NCI-H1694 (cell line): ENCODE results near the gene TMEM200C.

Source experiments
- DNase-seq: peaks from one replicate; lab custom pipeline; 2025; lab: John Stamatoyannopoulos, UW

Gene TMEM200C

DNA sequence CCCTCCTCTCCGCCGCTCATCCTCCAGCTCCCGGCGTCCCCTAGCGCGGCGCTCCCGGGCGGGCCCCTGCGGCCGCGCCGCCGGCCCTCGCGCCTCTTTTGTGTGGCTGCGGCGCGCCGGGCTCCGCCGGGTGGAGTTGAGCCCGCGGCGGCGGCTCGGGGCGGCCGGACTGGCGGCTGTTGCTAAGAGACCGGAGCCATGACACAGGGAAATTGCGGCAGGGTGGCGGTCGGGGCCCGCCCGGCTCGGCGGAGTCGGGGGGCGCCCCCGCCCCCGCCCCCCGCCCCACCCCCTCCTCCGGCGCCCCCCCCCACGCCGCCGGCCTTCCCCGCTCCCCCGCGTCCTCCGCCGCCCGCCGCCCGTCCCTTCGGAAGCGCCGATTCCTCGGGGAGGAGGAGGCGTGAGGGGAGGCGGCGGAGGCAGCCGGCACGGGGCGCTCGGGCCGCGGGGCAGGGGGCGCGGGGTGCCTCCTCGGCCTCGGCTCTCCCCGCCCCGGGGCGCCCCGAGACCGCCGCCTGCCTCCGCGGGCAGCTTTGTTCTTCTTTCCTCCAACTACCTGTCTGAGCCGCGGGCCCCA, at the start of gene TMEM200C:
Gene TMEM200C (minus strand): TSS at position 224 of the 577 bp plus-strand sequence. CDS start 3,459 bp downstream, outside the sequence.
- DNase-seq, result no peak

DNA sequence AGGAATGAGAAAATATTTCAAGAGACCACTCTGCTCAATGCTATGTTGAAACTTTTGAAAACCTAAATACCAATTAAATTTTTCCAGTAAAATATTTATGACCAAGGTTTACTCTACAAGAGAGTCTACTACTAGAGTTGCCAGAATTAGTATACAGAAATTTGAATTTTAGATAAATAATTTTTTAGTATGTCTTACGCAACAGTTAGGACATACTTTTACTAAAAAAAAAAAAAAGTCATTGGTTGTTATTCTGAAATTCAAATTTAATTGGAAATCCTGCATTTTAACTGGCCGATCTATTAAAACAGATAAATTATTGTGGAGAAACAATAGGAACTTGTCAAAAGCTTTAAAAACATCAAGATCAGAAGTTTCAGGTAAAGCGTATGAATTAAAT, 49.1 kb upstream of the TMEM200C start:
- DNase-seq, result no peak

DNA sequence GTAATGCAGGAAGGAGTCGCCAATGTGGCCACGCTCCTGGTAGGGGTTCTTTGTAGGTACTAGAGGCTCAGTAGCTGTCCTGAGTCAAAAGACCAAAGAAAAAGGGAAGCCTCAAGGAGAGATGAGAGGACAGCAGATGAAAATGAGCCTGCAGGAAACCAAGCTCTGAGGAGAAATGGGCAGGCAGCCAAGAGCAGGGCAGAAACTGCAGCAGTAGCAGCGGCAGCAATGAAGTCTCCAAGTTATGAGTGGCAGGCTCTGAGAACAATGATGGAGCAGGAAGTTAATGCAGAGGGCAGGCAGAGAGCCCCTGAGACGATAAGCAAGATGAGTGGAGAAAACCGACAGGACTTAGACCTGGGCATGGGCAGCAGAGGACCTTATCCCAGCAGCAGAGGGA, 48.2 kb upstream of the TMEM200C start:
- peak; percentile 44 for DNase-seq

DNA sequence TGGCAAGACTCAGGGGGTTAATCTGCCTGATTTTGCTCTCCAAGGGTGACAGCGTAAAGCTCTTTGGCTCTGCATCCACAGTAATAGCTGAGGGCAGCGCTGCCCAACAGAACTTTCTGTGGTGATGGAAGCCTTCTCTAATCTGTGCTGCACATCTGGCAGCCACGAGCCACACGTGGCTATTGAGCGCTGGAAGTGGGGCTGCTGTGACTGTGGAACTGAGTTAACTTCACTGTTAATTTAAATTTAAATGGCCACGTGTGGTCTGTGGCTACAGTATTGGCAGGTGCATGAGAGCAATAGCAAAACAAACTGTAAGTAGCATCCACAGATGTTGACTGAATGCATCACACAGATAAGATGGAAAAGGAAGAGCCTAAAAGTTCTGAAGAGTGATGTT, 47.3 kb upstream of the TMEM200C start:
- no peak for DNase-seq

DNA sequence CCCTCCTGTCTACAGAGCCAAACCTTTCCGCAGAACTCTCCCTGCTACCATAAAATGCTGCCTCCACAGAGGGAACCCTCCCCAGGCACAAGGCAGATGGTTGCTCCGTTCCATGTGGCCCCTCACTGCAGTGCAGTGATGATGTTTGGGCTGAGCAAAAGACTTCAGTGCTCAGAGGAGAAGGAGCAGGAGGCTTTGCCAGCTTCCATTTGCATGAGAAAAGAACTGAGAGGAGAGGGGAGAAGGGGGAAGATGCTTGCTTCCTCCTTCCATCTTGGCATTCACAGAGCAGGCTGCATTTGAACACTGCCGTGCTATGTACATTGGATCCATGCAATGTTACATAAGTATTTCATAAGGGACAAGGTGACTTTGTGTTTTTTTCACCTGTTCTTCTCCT, 46.6 kb upstream of the TMEM200C start:
- no peak for DNase-seq

DNA sequence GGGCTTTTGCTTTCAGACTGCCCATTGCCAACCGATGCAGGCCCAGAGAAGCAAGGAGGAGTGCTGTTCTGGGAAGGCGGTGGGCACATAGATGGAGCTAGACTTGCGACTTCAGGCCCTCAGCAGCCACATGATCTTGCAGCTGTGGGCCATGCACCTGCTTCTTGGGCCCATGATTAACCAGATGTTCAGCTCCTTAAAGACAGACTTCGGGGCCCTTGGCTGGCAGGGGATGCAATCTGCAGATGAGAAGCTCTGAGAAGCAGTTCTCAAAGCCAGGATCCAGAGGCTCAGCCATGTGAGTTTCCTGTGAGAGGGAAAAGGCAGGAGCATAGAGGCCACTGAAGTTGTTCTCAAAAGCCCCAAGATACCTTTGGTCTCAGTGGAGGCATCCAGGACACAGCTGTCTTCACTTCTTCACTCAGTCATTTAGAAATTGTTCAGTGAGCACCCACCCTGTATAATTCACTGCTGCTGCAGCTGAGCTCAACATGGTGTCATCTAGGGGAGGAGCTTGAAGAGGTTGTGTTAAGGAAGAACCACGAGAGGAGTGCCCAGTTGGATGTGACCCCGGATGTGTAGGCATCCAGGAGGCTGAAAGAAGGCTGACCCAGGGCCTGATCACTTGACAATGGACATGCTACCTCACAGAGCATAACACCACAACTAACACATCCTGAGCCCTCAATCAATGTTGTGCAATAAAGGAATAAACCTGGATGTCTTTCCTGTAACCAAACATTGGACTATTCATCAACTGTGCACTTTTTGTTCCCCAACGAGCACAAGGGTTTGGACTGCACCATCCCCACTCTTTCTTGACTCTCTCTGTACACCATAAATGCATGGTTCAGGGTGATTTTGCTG, 44.7 kb upstream of the TMEM200C start:
- DNase-seq, result no peak

DNA sequence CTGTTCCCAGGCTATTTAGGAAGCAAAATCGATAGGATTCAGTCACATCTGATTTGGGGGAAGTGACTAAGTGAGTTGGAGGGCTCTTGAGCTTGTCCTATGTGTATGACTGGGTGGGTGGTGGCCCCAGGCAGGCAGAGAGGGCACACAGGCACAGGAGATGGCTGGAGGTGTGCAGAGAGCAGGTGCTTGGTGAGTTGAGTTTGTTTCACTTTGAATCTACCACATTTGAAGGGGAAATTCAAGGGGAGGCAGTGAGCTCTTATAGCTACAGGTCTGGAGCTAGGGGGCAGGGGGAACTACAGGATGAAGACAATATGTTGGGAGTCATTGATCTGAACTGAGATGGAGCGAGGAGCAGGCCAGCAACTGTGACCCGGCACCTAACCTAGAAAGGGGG, 42.5 kb upstream of the TMEM200C start:
- no peak for DNase-seq

DNA sequence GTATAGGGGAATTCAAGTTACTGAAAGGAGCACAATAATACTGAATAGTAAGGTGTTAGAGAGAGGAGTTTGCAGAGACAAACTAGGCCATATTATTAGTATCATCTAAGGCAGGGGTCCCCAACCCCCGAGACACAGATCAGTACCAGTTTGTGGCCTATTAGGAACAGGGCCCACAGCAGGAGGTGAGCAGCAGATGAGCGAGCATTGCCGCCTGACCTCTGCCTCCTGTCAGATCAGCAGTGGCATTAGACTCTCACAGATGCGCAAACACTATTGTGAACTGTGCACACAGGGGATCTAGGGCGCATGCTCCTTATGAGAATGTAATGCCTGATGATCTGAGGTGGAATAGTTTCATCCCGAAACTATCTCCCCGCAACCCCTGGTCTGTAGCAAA, 41.8 kb upstream of the TMEM200C start:
- no peak for DNase-seq

DNA sequence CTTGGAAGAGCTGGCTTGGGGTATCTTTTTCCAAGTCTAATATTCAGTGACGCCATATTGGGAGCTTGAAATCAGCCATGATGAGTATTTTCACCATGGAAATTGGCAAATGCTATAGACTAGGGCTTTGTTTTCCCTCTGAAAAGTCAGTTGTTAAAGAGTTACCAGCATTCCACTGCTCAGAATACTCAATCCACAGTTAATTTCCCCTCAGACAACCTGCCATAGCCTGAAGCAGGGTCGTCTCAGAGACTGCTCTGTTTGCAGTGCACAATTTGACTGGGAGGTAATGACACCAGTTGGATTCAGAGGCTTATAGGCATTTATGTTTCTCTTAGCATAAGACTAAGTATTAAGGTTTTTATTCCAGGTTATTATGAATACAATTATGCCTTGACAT, 35.5 kb upstream of the TMEM200C start:
- no peak for DNase-seq

DNA sequence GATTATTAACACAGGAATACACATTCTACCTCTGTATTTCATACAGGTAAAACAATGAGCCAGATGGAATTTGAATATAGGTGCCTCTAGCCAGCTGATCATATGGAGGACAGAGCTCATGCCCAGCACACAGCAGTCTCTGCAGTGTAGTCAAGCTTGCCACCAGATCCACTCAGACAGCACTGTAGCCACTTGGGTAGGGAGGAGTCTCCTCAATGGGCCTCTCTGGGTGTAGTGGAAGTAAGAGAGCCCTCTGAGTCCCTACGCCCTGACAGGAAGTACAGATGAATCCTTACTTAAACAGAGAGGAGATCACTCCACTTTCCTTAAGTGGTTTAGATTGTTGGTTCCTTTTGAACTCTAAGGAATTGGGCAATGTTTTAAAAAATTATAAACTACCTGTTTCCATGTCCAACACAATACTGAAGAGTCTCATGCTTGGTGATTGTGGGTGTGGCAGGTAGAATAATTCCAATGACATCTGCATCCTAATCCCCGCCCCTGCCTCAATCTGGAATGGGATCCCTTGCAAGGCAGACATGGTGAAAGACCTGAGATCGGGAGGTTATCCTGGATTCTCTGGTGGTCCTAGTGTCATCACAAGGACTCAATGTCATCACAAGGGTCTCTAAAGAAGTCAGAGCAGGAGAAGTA, 23.0 kb upstream of the TMEM200C start:
- no peak for DNase-seq

DNA sequence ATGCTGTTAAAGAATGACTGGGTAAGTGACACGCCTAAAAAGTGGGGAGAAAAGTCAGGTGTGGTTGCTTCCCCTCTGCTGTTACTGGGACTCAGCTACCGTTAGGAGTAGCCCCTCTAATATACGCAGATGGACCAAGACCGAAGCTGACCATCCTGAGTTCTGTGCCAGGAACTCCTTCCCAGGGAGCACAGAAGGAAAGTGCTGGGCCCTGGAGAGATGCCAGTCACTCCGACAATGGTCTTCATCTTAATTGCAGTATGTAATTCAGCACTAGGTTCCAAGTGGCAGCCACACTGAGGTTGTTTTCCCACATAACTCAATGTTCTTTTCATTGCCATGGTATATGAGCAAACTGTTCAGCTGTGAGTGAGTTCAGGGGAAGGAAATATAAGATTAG, 19.6 kb upstream of the TMEM200C start:
- no peak for DNase-seq

DNA sequence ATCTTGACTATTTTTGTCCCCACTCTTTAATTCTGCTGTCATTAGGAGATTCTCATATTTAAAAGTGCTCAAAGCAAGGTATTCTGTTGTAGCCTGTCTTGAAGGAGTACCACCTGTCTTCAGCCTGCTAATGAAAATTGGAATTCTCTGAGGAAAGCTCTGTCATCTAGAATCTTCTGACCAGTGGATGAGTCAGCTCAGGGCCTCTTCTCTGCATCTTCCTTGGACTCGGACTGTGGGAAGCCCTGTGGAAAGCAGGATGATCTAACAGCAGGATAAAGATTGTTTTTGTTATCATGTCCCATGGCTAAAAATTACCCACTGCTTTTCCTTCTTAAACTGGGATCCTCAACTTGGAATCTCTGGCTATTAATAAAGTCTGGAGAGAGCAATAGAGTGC, 18.7 kb upstream of the TMEM200C start:
- DNase-seq, result no peak

DNA sequence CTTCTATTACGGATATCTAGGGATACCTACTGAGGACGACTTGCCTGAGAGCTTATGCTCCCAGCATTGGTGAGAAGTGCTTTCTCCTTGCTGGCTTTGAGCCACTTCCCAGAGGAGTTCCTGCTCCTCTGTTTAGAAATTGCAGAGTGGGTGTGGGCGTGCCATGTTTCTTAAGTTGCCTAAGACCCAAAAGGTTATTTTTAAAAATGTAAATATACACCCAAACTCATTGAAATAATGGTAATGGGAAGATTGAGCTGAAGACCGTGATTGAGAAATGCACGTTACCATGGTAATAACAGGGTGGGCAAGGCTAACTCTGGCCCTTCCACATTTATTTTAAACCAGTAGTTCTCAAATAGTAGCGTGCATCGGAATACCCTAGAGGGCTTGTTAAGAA, 17.2 kb upstream of the TMEM200C start:
- DNase-seq, result no peak

DNA sequence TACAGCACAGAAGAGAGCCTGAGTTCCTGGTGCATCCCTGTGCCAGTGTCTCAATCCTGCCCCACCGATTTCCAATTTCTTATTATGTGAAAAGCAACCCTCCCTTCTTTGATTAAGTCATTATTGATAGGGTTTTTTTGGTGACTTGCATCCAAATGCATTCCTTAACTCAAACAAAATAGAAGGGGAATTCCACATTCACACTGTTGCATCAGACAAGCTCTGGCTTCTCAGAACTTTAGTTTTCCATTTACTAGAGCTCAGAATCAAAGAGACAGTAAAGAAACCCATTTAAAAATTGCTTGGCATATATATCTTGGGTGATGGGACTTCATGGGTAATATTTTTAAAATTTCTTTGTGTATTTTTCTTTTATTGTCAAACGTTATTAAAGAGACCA, 13.8 kb upstream of the TMEM200C start:
- no peak for DNase-seq

DNA sequence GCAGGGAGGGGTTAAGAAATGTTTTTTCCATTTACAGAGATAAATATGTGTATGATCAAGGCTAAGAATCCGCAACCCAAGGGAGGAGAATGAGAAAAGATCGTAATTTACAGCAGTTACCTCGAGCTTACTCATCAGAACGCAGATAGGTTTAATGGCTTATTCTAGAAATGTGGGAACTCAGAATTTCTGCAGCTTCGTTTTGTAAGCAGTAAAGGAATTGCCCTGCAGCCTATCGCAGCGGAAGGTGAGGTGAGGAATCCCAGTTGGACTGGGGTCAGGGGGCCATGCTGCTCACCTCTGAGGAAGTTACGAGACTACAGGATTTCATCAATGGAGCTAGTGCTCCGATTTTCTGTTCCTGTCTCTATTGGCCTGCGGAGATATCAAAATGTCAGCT, 8.1 kb upstream of the TMEM200C start:
- no peak for DNase-seq

DNA sequence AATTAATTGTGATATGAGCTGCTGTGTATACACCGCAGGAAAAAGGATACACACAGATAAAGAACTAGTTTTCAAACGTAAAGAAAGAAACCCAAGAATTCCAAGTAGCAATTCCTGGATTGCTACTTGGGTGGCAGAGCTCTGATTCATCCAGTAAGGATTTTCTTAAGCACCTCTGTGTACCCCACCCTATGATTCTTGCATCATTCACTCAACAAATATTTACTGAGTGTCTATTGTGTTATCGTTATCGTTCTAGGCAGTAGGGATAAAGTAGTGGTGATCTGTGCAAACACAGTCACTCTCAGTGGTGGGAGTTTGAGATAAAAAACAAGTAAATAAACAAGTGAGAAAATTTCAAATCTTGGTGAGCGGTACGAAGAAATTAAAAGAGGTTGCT, 4.9 kb upstream of the TMEM200C start:
- DNase-seq, result no peak

DNA sequence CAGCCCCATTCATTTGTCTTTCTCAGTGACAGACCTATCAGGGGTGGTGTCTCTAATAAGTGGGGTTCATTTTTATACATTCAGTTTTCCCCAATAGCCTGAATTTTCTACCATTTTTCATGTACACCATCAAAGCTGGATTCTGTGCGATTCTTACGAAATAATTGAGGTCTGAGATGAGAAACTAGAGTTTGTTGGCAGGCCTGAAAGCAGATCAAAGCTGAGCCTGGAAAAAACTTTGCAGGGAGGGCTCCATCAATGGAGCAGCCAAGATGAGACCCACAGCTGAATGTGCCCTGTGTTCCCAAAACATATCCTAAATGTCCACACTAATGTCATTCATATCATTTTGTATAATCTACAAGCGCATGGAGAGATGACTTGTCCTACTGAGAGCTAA, 4.5 kb upstream of the TMEM200C start:
- no peak for DNase-seq

DNA sequence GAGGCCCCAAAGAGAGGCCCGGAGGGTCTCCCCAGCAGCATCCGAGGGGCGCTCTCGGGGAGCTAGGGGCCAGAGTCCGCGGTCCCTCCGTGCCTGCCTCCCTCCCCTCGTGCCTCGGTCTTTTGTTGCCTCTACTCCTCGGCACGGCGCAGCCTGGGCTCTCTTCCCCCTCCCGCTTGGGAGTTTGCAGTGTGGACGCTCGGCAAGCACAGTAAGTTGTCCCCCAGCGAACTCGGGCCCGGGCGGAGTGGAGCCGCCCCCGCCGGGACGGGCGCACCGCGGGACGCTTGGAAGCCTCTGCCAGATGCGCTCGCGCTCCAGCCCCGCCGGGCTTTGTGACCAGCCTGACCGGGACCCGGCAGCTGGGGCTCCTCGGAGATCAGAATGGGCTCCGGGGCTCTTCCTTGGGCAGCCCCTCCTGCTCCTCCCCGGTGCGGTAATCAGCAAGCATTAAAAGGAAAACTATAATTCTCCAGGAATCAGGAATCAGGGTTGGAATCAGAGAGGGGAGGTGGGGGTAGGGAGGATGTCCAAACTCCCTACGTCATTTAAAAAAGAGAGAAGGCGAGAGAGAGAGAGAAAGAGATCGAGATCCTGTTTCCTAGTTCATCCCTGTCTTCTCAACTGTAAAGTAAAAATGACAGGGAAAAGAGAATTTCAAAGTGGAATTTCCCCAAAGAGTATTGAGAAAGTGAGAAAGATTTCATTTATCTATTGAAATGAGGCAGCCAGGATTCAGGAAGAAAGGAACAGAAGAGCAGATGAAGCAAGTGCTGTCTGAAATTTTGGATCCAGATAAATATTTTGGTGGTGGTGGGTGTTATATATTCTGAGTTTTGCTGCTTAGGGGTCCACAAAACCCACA, 786 bp upstream of the TMEM200C start:
- no peak for DNase-seq

DNA sequence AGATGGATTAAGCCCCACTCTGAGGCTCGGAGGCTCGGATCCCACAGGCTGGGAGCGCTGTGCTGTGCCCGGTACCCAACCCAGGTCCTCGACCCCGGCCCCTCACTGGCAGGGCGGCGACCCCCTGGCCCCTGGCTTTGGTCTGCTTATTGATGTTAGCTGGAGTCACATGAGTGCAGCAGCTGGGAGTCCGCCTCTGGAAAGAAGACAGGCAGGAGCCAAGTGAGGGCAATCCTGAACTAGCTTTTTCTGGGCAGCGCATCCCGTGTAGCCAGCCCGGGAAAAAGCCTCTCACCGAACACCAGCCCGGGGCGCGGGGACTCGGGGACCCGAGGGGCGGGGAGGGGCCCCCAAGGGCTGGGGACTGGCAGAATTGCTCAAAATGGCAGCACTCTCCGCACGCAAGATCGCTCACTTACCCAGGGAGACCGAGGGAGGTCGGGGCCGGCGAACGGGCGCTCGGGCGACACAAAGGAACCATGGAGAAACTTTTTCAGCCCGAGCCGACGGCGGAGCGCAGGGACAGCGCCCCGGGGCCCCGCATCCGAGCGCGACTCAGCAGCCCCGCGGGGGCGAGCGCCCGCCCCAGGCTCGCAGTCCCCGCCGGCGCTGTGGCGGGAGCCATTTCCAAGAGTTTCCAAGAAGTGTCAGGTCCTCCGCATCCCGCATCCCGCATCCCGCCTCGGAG, 567 bp downstream of the TMEM200C start:
- DNase-seq, result no peak

DNA sequence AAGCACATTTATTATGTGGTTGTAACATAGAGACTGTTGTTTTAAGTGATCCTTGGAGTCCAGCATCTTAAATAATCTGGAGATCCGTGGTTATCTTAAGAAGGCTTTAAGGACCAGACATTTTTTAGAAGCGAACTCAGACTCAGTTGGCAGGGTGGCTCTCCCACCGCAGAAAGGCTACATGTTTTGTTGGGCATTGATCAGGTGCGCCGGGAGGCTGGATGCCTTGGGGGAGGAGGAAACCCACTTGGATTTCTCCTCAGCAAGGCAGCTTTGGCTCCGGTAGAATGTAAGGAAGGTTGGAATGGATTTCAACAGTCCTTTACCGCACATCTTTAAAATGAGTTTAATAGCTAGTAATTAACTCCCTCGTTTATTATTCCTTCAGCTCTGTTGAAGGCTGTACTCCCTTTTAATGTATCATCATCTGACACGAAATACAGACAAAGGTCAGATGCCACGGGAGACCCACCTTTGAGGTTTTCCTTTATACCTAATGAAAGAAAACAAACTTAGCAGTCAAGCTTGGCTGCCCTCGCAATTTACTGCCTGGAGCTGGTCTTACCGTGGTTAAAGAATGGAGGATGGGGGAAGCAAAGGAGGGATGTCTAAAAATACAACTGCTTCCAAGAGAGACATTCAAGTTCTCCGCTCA, 1.2 kb downstream of the TMEM200C start:
- no peak for DNase-seq

DNA sequence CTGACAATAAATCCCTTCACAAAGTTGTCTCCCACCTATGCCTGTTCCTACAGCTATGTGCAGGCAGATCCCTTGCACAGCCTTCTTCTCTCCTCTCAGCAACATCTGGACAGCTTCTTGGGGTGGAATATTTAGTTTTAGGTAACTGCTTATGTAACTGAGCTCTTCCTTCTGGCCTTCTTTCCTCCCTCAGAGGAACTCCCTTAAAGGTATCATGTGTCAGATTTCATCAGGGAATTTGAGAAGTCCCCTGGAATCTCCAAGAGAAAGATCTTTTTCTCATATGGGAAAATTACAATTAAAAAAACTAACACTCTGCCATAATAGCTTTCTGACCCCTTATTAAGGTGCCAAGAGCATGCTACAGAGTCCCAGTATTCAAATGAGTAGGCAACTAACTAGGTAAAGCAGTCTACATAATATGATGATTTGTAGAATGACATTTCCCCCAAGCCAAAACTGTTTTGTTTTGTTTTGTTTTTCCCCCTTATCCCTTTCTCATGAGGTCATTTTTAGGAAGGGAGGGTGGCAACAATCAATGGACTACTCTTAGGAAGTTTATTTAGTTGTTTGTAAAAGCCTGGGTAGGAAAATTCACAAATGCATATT, 2.4 kb downstream of the TMEM200C start:
- DNase-seq, result no peak
